ENCODE measurements around the gene PNLDC1.
"Not testable (repeated sequence)": the region's sequence is repeated elsewhere in the genome, so short reads cannot be mapped to it uniquely, and the experiment has no call there.

Gene PNLDC1

GRCh38 chr6:159788753-159789376 lies 11.2 kb upstream of the PNLDC1 start:
- DNase-seq (ENCODE audit: low spot score), result peak; percentile 77
- Histone ChIP-seq H3K4me3 (peak overlapping the region; percentile 95), H3K27ac (peak overlapping the region; percentile 91 to 93)
- TF ChIP-seq CTCF (IDR thresholded peaks at IDR 0.05), result no peak

GRCh38 chr6:159789377-159790148 lies 10.5 kb upstream of the PNLDC1 start, which contains the start of gene TCP1:
Gene TCP1 (minus strand): TSS chr6:159789602. CDS start chr6:159789468, 134 bp downstream.
- no peak for TF ChIP-seq CTCF (IDR thresholded peaks at IDR 0.05)
- peak within 1 kb of the TSS; percentile 91 to 93 for H3K27ac ChIP-seq
- H3K4me3 ChIP-seq, result peak within 1 kb of the TSS; percentile 95
- DNase-seq (ENCODE audit: low spot score), result peak; percentile 99

GRCh38 chr6:159790149-159790955 lies 9.7 kb upstream of the PNLDC1 start, which contains the start of gene MRPL18:
Gene MRPL18 (plus strand): TSS chr6:159790467. CDS start chr6:159790588, 121 bp downstream.
- peak; percentile 98 for DNase-seq (ENCODE audit: low spot score)
- Histone ChIP-seq H3K27ac (peak within 1 kb of the TSS; percentile 91 to 93), H3K4me3 (peak within 1 kb of the TSS; percentile 95)
- TF ChIP-seq CTCF (IDR thresholded peaks at IDR 0.05), result no peak

GRCh38 chr6:159790956-159791598 lies 9.0 kb upstream of the PNLDC1 start:
- no peak for TF ChIP-seq CTCF (IDR thresholded peaks at IDR 0.05)
- no peak for DNase-seq (ENCODE audit: low spot score)
- Histone ChIP-seq H3K27ac (peak overlapping the region; percentile 91 to 93), H3K4me3 (peak overlapping the region; percentile 95)

GRCh38 chr6:159794976-159795375 lies 5.1 kb upstream of the PNLDC1 start:
- H3K27ac ChIP-seq; DNase-seq (ENCODE audit: low spot score); H3K4me3 ChIP-seq: not testable (repeated sequence)

- no peak for DNase-seq (ENCODE audit: low spot score)
- H3K27ac ChIP-seq, result no peak overlapping the region
- no peak for TF ChIP-seq CTCF (IDR thresholded peaks at IDR 0.05)
Measured at GRCh38 chr6:159797554-159797953, 2.5 kb upstream of the PNLDC1 start.

GRCh38 chr6:159801935-159802334 lies 1.9 kb downstream of the PNLDC1 start:
- TF ChIP-seq CTCF (IDR thresholded peaks at IDR 0.05), result no peak
- H3K4me3 ChIP-seq, result no peak overlapping the region
- no peak overlapping the region for H3K27ac ChIP-seq
- no peak for DNase-seq (ENCODE audit: low spot score)

More at GRCh38 chr6:159797554-159797953, 2.5 kb upstream of the PNLDC1 start:
- no peak overlapping the region for H3K4me3 ChIP-seq
